Endodermal cell (in vitro differentiated cells): ENCODE results near the gene NCAM1. TPM values are rescaled to one million over a fixed set of nuclear protein-coding genes. Genes with fewer than 3 reads are reported as not detected.

ENCODE experiments used
- DNase-seq: peaks from one replicate; pipeline ENCODE4 v3.0.0-alpha.2; 2017
- H3K27ac ChIP-seq: 2 replicates; pipeline ENCODE4 v1.5.1; 2013; ENCODE audit warnings: mild to moderate bottlenecking, low read depth, low read length, moderate library complexity
- H3K27me3 ChIP-seq: 2 replicates; pipeline ENCODE4 v1.6.1; 2013; ENCODE audit warnings: mild to moderate bottlenecking, low read length, moderate library complexity; ENCODE audit not compliant: insufficient read depth, control insufficient read depth, poor library complexity, severe bottlenecking
- H3K36me3 ChIP-seq: 2 replicates; pipeline ENCODE4 v1.7.0; 2013; ENCODE audit warnings: mild to moderate bottlenecking, low read length, moderate library complexity; ENCODE audit not compliant: control insufficient read depth, insufficient read depth
- H3K4me1 ChIP-seq: one replicate; pipeline ENCODE4 v1.7.0; 2013; ENCODE audit warnings: low read length; ENCODE audit not compliant: control insufficient read depth, insufficient read depth
- H3K4me3 ChIP-seq: 2 replicates; pipeline ENCODE4 v1.5.1; 2013; ENCODE audit warnings: mild to moderate bottlenecking, low read length, moderate library complexity
- H3K9ac ChIP-seq: 2 replicates; pipeline ENCODE4 v1.6.1; 2013; ENCODE audit warnings: mild to moderate bottlenecking, low read length, moderate library complexity; ENCODE audit not compliant: poor library complexity, severe bottlenecking; ENCODE audit errors: extremely low read depth
- H3K9me3 ChIP-seq: 2 replicates; pipeline ENCODE4 v1.6.1; 2013; ENCODE audit warnings: mild to moderate bottlenecking, low read length, moderate library complexity; ENCODE audit not compliant: control insufficient read depth
- H3K27ac Mint-ChIP-seq: 2 replicates; pipeline ENCODE4 v1.8.0; 2020; ENCODE audit warnings: mixed read lengths
- H3K27me3 Mint-ChIP-seq: 2 replicates; pipeline ENCODE4 v1.8.0; 2021; ENCODE audit warnings: mild to moderate bottlenecking, mixed read lengths; ENCODE audit not compliant: insufficient read depth
- H3K36me3 Mint-ChIP-seq: 2 replicates; pipeline ENCODE4 v1.8.0; 2020; ENCODE audit warnings: low read depth, mixed read lengths
- H3K4me1 Mint-ChIP-seq: 2 replicates; pipeline ENCODE4 v1.8.0; 2020; ENCODE audit warnings: mixed read lengths
- H3K4me3 Mint-ChIP-seq: 2 replicates; pipeline ENCODE4 v1.8.0; 2020; ENCODE audit warnings: mild to moderate bottlenecking, moderate library complexity, mixed read lengths
- H3K9me3 Mint-ChIP-seq: 2 replicates; pipeline ENCODE4 v1.8.0; 2020; ENCODE audit warnings: mild to moderate bottlenecking, mixed read lengths
- WGBS, 2 experiments: methylation state at CpG; one replicate each; pipeline versions ENCODE4 v1.1.5 to v1.1.7; 2013; ENCODE audit warnings: missing lambda C conversion rate in 2 of 2, mixed read lengths in 1 of 2; ENCODE audit not compliant: insufficient coverage in 1 of 2, insufficient read length in 1 of 2; 5-methylcytosine and 5-hydroxymethylcytosine counted together
- total RNA-seq, 2 donors: library from RNA; stranded (reverse); fragmentation: NEBNext Ultra II Directional in 1 of 2; extraction: Animal tissue kit (Norgen Biotek cat#: 25700) in 1 of 2; gene quantifications; 2 replicates in 1 of 2; 3 replicates in 1 of 2; pipeline ENCODE4 v1.2.1, GENCODE V29; 2021
- TF ChIP-seq, protein P1 (sequence below): fragments of 200-600 bp; sonication (generic); conservative IDR thresholded peaks from 2 replicates; pipeline ENCODE4 v1.5.0; 2021; ENCODE audit warnings: antibody characterized with exemption, mild to moderate bottlenecking

Gene NCAM1
- total RNA-seq, 2 donors from 2014 or later, result 1.6 to 2.9 TPM

DNA sequence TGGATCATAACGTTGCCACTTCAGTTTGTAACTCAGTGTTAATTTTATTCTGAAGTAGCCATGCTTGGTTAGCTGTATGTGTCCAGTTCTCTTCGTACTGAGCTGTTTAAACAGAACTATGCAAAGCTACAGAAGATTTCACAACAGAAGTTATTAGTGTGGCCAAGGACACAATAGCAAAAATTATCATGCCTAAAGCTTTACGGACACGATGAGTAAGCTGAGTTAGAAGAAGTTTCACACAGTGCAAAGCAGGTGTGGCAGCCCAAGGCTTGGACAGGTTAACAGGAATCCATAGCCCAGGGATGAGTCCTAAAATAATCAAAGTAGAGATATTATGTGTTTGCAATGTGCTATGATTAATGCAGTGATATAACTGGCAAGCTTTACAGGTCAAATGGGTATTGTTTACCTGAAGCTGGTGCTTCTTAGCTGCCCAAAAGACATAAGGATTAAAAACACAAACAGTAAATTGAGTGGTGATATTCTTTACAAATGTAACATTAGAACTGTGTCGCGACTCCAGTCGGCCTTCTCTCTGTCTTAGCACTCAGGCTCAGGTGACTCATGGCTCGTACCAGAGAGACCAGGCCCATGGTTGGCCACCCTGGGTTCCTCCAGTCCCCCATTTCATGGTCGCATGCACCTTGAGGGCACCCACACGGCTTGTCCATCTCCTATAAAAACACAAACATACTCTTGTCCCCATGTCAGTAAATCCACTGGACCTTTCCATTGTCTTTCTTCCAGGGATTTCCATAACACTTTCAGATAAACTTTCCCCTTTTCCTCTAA, 35.5 kb upstream of the NCAM1 start:
- no peak overlapping the region for H3K4me3 ChIP-seq
- H3K9me3 ChIP-seq, result no peaks in the 10 kb centered on the region
- H3K9ac ChIP-seq, result no peak overlapping the region
- no peaks in the 10 kb centered on the region for H3K36me3 ChIP-seq
- H3K4me1 Mint-ChIP-seq, result peaks cover 19% of the 10 kb centered on the region
- no peak overlapping the region for H3K27ac Mint-ChIP-seq
- H3K27me3 ChIP-seq, result peaks cover 5% of the 10 kb centered on the region
- DNase-seq, result no peak
- WGBS, 2 experiments, result 86 to 92% methylated on average over 10 of the region's 10 CpGs
- TF ChIP-seq, protein P1, sequence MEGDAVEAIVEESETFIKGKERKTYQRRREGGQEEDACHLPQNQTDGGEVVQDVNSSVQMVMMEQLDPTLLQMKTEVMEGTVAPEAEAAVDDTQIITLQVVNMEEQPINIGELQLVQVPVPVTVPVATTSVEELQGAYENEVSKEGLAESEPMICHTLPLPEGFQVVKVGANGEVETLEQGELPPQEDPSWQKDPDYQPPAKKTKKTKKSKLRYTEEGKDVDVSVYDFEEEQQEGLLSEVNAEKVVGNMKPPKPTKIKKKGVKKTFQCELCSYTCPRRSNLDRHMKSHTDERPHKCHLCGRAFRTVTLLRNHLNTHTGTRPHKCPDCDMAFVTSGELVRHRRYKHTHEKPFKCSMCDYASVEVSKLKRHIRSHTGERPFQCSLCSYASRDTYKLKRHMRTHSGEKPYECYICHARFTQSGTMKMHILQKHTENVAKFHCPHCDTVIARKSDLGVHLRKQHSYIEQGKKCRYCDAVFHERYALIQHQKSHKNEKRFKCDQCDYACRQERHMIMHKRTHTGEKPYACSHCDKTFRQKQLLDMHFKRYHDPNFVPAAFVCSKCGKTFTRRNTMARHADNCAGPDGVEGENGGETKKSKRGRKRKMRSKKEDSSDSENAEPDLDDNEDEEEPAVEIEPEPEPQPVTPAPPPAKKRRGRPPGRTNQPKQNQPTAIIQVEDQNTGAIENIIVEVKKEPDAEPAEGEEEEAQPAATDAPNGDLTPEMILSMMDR, result no peak
- H3K36me3 Mint-ChIP-seq, result no peaks in the 10 kb centered on the region
- H3K4me3 Mint-ChIP-seq, result no peak overlapping the region
- no peaks in the 10 kb centered on the region for H3K9me3 Mint-ChIP-seq
- H3K4me1 ChIP-seq, result no peaks in the 10 kb centered on the region
- H3K27ac ChIP-seq, result no peak overlapping the region
- H3K27me3 Mint-ChIP-seq, result peaks cover 34% of the 10 kb centered on the region

DNA sequence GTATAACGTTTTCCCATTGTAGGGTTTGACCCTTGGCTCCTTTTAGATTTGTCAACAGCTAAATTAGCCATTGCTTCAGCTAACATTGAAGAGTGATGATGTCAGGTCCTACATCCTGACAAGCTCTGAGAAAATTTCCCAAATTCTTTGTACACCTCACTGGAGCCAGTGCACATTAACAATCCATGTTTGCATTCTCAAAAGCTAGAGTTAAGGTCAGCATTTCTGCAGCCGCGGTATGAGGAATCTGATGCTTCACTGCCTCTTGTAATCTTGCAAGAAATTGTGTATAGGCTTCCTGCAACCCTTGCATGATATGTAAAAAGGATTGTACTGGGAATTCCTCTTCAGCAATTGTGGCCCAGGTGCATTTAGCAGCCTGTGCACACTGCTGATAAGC, 33.1 kb upstream of the NCAM1 start:
- peaks cover 18% of the 10 kb centered on the region for H3K4me1 Mint-ChIP-seq

DNA sequence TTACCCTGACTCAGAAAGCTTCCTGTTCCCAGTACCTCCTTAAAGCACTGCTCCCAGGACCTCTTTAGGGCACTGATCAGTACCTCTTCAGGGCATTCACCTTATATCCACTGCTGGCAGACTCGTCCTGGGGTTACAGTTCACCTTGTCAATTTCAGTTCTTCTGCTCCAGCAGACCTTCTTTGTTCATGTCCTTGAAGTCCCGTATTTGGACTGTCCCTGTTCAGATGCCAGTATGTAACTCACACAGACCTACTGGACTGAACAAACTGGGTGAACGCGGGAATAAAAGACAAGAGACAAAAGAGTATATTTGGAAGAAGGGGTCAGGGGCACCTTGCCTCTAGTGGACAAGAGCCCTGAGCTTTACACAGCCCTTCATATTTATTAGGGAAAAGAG, 31.8 kb upstream of the NCAM1 start:
- Histone ChIP-seq H3K9ac (no peak overlapping the region), H3K9me3 (no peaks in the 10 kb centered on the region), H3K36me3 (no peaks in the 10 kb centered on the region), H3K27me3 (no peaks in the 10 kb centered on the region), H3K4me3 (no peak overlapping the region), H3K4me1 (no peaks in the 10 kb centered on the region), H3K27ac (no peak overlapping the region)
- Mint-ChIP-seq H3K4me3 (no peak overlapping the region), H3K27ac (no peak overlapping the region), H3K9me3 (no peaks in the 10 kb centered on the region), H3K27me3 (peaks cover 16% of the 10 kb centered on the region), H3K36me3 (no peaks in the 10 kb centered on the region), H3K4me1 (peaks cover 16% of the 10 kb centered on the region)
- no peak for DNase-seq
- WGBS, 2 experiments, result 92 to 97% methylated on average over 4 of the region's 4 CpGs
- TF ChIP-seq, protein P1, result no peak

More for the DNA sequence above, 33.1 kb upstream of the NCAM1 start:
- peaks cover 17% of the 10 kb centered on the region for H3K27me3 Mint-ChIP-seq
- Histone ChIP-seq H3K4me1 (no peaks in the 10 kb centered on the region), H3K9me3 (no peaks in the 10 kb centered on the region), H3K9ac (no peak overlapping the region), H3K4me3 (no peak overlapping the region), H3K27me3 (no peaks in the 10 kb centered on the region), H3K36me3 (no peaks in the 10 kb centered on the region), H3K27ac (no peak overlapping the region)
- DNase-seq, result no peak
- H3K36me3 Mint-ChIP-seq, result no peaks in the 10 kb centered on the region
- TF ChIP-seq, protein P1, result no peak
- H3K9me3 Mint-ChIP-seq, result no peaks in the 10 kb centered on the region
- no peak overlapping the region for H3K4me3 Mint-ChIP-seq
- WGBS, 2 experiments, result 88 to 100% methylated on average over 3 of the region's 3 CpGs
- H3K27ac Mint-ChIP-seq, result no peak overlapping the region
